A673 (cell line): ENCODE data around the gene RBM17. TPM values are rescaled to one million over a fixed set of nuclear protein-coding genes. Genes with fewer than 3 reads are reported as not detected.
"Not testable (repeated sequence)": the region's sequence is repeated elsewhere in the genome, so short reads cannot be mapped to it uniquely, and the experiment has no call there.

Source experiments
- BruUV-seq: library from RNA; stranded (reverse); fragments of 400-500 nt; replicated peaks from 2 replicates; lab custom pipeline; 2021; lab: Mats Ljungman, UMichigan
- CTCF ChIA-PET: fragments of 300-600 bp; sonication (Branson Sonifier 250); formaldehyde crosslinking; loops from one replicate; lab custom pipeline; 2022; ENCODE audit warnings: antibody characterized with exemption; lab: Charles Lee
- POLR2A ChIA-PET: fragments of 300-600 bp; sonication (Branson Sonifier 250); formaldehyde crosslinking; loops from one replicate; lab custom pipeline; 2022; ENCODE audit warnings: antibody characterized with exemption; ENCODE audit not compliant: low non-redundant PET; lab: Charles Lee
- DNase-seq: peaks from one replicate; pipeline ENCODE4 v3.0.0-alpha.2; 2015; ENCODE audit warnings: low spot score
- H3K27ac ChIP-seq: fragments of 200-600 bp; sonication (generic); 2 replicates; pipeline ENCODE4 v1.5.1; 2016; ENCODE audit warnings: mixed run types, low read depth, mild to moderate bottlenecking, mixed read lengths, antibody characterized with exemption, low read length; ENCODE audit not compliant: poor library complexity, severe bottlenecking
- H3K27me3 ChIP-seq: fragments of 200-600 bp; sonication (generic); replicated peaks from 2 replicates; pipeline ENCODE4 v1.6.1; 2017; ENCODE audit warnings: mixed run types, low read depth, mild to moderate bottlenecking, mixed read lengths, antibody characterized with exemption, low read length; ENCODE audit not compliant: insufficient read depth, poor library complexity
- H3K36me3 ChIP-seq: fragments of 200-600 bp; sonication (generic); 2 replicates; pipeline ENCODE4 v1.6.1; 2016; ENCODE audit warnings: mixed run types, mild to moderate bottlenecking, mixed read lengths, antibody characterized with exemption, low read length; ENCODE audit not compliant: insufficient read depth, poor library complexity, severe bottlenecking
- H3K4me1 ChIP-seq: fragments of 200-600 bp; sonication (generic); 2 replicates; pipeline ENCODE4 v1.6.1; 2017; ENCODE audit warnings: mixed run types, mild to moderate bottlenecking, mixed read lengths, antibody characterized with exemption, low read length; ENCODE audit not compliant: insufficient read depth, poor library complexity, severe bottlenecking
- H3K4me3 ChIP-seq: fragments of 200-600 bp; sonication (generic); 2 replicates; pipeline ENCODE4 v1.5.1; 2016; ENCODE audit warnings: low read depth, mixed run types, mild to moderate bottlenecking, mixed read lengths, low read length; ENCODE audit not compliant: poor library complexity, severe bottlenecking
- H3K9me3 ChIP-seq: fragments of 200-600 bp; sonication (generic); 2 replicates; pipeline ENCODE4 v1.6.1; 2016; ENCODE audit warnings: mixed run types, low read depth, mild to moderate bottlenecking, mixed read lengths, antibody characterized with exemption, low read length; ENCODE audit not compliant: poor library complexity, severe bottlenecking
- EZH2 ChIP-seq: fragments of 200-600 bp; sonication (generic); IDR thresholded peaks from 2 replicates; pipeline ENCODE4 v1.6.1; 2017; ENCODE audit warnings: borderline replicate concordance, low read depth, mild to moderate bottlenecking, mixed read lengths, antibody characterized with exemption, low read length; ENCODE audit not compliant: poor library complexity, severe bottlenecking
- intact Hi-C: fragments of 100-400 bp; cut with micrococcal nuclease; formaldehyde crosslinking; loops from one replicate; pipeline ENCODE4 v1.10.0; 2022; ENCODE audit not compliant: unreplicated experiment
- total RNA-seq: library from RNA; stranded (reverse); gene quantifications from 2 replicates; pipeline ENCODE4 v1.2.3, GENCODE V29; 2021
- TF ChIP-seq, protein P1 (sequence below): fragments of 300-800, 200-600 bp; sonication (generic); conservative IDR thresholded peaks from 2 replicates; pipeline ENCODE4 v1.5.1; 2017; ENCODE audit warnings: low read depth, mild to moderate bottlenecking, antibody characterized with exemption, low read length, moderate library complexity, mixed read lengths

The RBM17 gene
- total RNA-seq, 1 experiment from 2014 or later = 195 TPM

DNA sequence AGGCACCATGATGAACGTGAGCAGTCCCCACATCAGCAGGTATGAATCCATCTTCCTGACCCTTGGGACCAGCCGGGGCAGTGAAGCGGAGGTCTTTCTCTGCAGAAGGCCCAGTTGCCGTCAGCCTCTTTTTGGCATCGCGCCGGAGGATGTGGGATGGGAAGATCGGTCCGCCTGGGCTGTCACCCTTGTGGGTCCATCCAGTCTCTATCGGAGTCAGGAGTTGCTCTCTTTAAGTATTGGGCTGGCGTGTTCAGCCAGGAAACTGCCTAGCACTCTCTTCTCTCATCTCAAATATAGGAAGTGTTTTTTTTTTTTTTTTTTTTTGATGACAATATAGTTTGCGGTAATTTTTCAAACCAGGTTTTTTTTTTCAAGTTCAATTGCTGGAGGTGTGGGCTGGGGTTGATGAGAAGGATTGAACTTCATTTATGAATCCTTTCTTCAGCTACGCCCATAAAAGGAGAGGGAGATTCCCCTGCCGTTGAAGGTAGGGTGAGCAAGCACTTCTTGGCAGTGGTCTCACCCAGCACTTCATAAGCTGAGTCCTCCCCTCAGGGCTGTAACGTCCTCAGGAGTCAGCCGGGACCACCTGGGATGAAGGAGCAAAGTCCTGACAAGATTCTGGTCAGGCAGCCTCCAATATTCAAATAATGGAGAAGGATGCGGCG, 26.6 kb upstream of the RBM17 start, which contains the start of gene IL2RA:
Gene IL2RA (minus strand): TSS at position 267 of the 671 bp plus-strand sequence. CDS start 216 bp downstream, at position 51.
- TF ChIP-seq, protein P1, sequence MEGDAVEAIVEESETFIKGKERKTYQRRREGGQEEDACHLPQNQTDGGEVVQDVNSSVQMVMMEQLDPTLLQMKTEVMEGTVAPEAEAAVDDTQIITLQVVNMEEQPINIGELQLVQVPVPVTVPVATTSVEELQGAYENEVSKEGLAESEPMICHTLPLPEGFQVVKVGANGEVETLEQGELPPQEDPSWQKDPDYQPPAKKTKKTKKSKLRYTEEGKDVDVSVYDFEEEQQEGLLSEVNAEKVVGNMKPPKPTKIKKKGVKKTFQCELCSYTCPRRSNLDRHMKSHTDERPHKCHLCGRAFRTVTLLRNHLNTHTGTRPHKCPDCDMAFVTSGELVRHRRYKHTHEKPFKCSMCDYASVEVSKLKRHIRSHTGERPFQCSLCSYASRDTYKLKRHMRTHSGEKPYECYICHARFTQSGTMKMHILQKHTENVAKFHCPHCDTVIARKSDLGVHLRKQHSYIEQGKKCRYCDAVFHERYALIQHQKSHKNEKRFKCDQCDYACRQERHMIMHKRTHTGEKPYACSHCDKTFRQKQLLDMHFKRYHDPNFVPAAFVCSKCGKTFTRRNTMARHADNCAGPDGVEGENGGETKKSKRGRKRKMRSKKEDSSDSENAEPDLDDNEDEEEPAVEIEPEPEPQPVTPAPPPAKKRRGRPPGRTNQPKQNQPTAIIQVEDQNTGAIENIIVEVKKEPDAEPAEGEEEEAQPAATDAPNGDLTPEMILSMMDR = no peak
- no peak for TF ChIP-seq EZH2
- BruUV-seq = no TSS peak
- intact Hi-C loops = no loop called here

DNA sequence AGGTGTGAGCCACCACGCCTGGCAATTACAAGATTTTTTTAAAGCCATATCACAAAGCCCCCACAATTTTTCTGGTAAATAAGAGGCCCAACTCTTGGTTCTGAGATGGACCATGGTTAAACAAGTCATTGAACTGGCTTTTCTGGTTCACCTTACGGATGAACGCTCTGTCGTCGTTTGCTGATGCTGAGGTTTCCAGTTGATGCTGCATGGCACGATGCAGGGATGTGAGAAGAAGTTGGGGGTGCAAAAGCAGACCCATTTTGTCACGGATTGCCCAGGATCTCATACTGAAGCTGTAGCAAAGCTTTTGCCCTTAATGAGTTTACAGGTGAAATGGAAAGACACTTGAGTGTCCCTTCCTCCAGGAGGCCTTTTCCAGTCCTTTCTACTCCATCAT, 24.7 kb upstream of the RBM17 start:
- Histone ChIP-seq H3K9me3 (no peaks in the 10 kb centered on the region), H3K36me3 (no peaks in the 10 kb centered on the region), H3K4me1 (no peaks in the 10 kb centered on the region), H3K27me3 (peaks cover 38% of the 10 kb centered on the region), H3K27ac (no peak overlapping the region), H3K4me3 (no peak overlapping the region)
- POLR2A ChIA-PET = no interaction called here
- CTCF ChIA-PET = no interaction called here
- BruUV-seq = no TSS peak
- intact Hi-C loops = no loop called here
- DNase-seq = no peak
- TF ChIP-seq, protein P1 = no peak
- TF ChIP-seq EZH2 = no peak

More for the DNA sequence above, 26.6 kb upstream of the RBM17 start, which contains the start of gene IL2RA:
- CTCF ChIA-PET = no interaction called here
- H3K27me3 ChIP-seq = peaks cover 49% of the 10 kb centered on the region
- no peak for DNase-seq
- no peaks in the 10 kb centered on the region for H3K4me1 ChIP-seq
- no peak within 1 kb of the TSS for H3K4me3 ChIP-seq
- H3K36me3 ChIP-seq = no peaks in the 10 kb centered on the region
- no peak within 1 kb of the TSS for H3K27ac ChIP-seq
- no peaks in the 10 kb centered on the region for H3K9me3 ChIP-seq
- POLR2A ChIA-PET = no interaction called here

DNA sequence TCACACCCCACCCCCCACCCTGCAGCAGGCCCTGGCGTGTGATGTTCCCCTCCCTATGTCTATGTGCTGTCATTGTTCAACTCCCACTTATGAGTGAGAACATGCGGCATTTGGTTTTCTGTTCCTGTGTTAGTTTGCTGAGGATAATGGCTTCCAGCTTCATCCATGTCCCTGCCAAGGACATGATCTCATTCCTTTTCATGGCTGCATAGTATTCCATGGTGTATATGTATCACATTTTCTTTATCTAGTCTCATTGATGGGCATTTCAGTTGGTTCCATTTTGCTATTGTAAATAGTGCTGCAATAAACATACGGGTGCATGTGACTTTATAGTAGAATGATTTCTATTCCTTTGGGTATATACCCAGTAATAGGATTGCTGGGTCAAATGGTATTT, 24.1 kb upstream of the RBM17 start:
- H3K4me1 ChIP-seq, intact Hi-C loops, H3K9me3 ChIP-seq, H3K36me3 ChIP-seq, POLR2A ChIA-PET, DNase-seq, BruUV-seq, H3K27ac ChIP-seq, CTCF ChIA-PET, H3K4me3 ChIP-seq: not testable (repeated sequence)
- H3K27me3 ChIP-seq = peaks cover 33% of the 10 kb centered on the region

DNA sequence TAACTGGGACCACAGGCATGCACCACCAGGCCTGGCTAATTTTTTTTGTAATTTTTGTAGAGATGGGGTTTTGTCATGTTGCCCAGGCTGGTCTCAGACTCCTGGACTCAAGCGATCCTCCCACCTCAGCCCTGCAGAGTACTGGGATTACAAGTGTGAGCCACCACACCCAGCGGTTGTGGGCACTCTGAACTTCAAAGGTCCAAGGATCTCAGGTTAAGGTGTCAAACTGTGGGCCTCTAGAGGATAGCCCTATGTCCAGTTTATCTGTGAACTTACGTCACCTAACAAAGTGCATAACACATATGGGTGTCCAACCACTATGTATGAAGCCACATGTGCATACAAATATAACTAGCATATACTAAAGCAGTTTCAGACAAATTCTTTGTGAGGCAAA, 23.4 kb upstream of the RBM17 start:
- Histone ChIP-seq H3K27ac (no peak overlapping the region), H3K4me1 (no peaks in the 10 kb centered on the region), H3K27me3 (peaks cover 29% of the 10 kb centered on the region), H3K4me3 (no peak overlapping the region), H3K9me3 (no peaks in the 10 kb centered on the region), H3K36me3 (no peaks in the 10 kb centered on the region)
- no peak for DNase-seq
- ChIA-PET CTCF (no interaction called here), POLR2A (no interaction called here)
- intact Hi-C loops = no loop called here
- TF ChIP-seq, protein P1 = no peak
- no peak for TF ChIP-seq EZH2
- no TSS peak for BruUV-seq
